GM23248 (cell line): ENCODE measurements around the gene CCDC150. TPM values are rescaled to one million over a fixed set of nuclear protein-coding genes. Genes with fewer than 3 reads are reported as not detected.

ENCODE experiments used
- DNase-seq: peaks from one replicate; pipeline ENCODE4 v3.0.0-alpha.2; 2015
- H2AFZ ChIP-seq: fragments of 200-600 bp; sonication (generic); 2 replicates; pipeline ENCODE4 v1.6.1; 2016; ENCODE audit warnings: antibody characterized with exemption
- H3F3A ChIP-seq: fragments of 200-600 bp; sonication (generic); 2 replicates; pipeline ENCODE4 v1.6.1; 2016; ENCODE audit warnings: mild to moderate bottlenecking, antibody characterized with exemption, mixed run types; ENCODE audit not compliant: insufficient read depth
- H3K27ac ChIP-seq: fragments of 200-600 bp; sonication (generic); 2 replicates; pipeline ENCODE4 v1.5.1; 2016; ENCODE audit warnings: mild to moderate bottlenecking
- H3K27me3 ChIP-seq: fragments of 200-600 bp; sonication (generic); replicated peaks from 2 replicates; pipeline ENCODE4 v1.6.1; 2016; ENCODE audit warnings: mild to moderate bottlenecking; ENCODE audit not compliant: insufficient read depth
- H3K36me3 ChIP-seq: fragments of 200-600 bp; sonication (generic); 2 replicates; pipeline ENCODE4 v1.6.1; 2016; ENCODE audit warnings: low read depth, mild to moderate bottlenecking
- H3K4me1 ChIP-seq: fragments of 200-600 bp; sonication (generic); 2 replicates; pipeline ENCODE4 v1.6.1; 2016; ENCODE audit warnings: mild to moderate bottlenecking; ENCODE audit not compliant: insufficient read depth
- H3K4me2 ChIP-seq: fragments of 200-600 bp; sonication (generic); one replicate; pipeline ENCODE4 v1.6.1; 2016; ENCODE audit warnings: mild to moderate bottlenecking; ENCODE audit not compliant: unreplicated experiment
- H3K4me3 ChIP-seq: fragments of 200-600 bp; sonication (generic); 2 replicates; pipeline ENCODE4 v1.5.1; 2016; ENCODE audit warnings: mild to moderate bottlenecking
- H3K79me2 ChIP-seq: fragments of 200-600 bp; sonication (generic); 2 replicates; pipeline ENCODE4 v1.6.1; 2016; ENCODE audit warnings: mild to moderate bottlenecking; ENCODE audit not compliant: insufficient read depth
- H3K9ac ChIP-seq: fragments of 200-600 bp; sonication (generic); 2 replicates; pipeline ENCODE4 v1.6.1; 2016; ENCODE audit warnings: mild to moderate bottlenecking
- H3K9me2 ChIP-seq: fragments of 200-600 bp; sonication (generic); 2 replicates; pipeline ENCODE4 v1.6.1; 2016; ENCODE audit warnings: mixed run types, mild to moderate bottlenecking, moderate library complexity; ENCODE audit not compliant: insufficient read depth
- H3K9me3 ChIP-seq: fragments of 200-600 bp; sonication (generic); one replicate; pipeline ENCODE4 v1.6.1; 2017; ENCODE audit warnings: low read depth
- H4K20me1 ChIP-seq: fragments of 200-600 bp; sonication (generic); 2 replicates; pipeline ENCODE4 v1.6.0; 2016; ENCODE audit not compliant: insufficient read depth
- EZH2 ChIP-seq: fragments of 200-600 bp; sonication (generic); IDR thresholded peaks from 2 replicates; pipeline ENCODE4 v1.6.1; 2018; ENCODE audit warnings: antibody characterized with exemption, mild to moderate bottlenecking; ENCODE audit not compliant: insufficient read depth, poor library complexity, severe bottlenecking
- EZH2phosphoT487 ChIP-seq: fragments of 200-600 bp; sonication (generic); IDR thresholded peaks from 2 replicates; pipeline ENCODE4 v1.6.1; 2018; ENCODE audit warnings: antibody characterized with exemption, moderate library complexity, mild to moderate bottlenecking, low read depth; ENCODE audit not compliant: insufficient read depth
- WGBS, 2 experiments: methylation state at CpG; one replicate each; pipeline ENCODE4 v1.1.6; 2015 to 2017; ENCODE audit warnings: low lambda C conversion rate in 2 of 2, low coverage in 1 of 2; ENCODE audit errors: missing lambda C conversion rate in 2 of 2; 5-methylcytosine and 5-hydroxymethylcytosine counted together
- in situ Hi-C: fragments of 300-500 bp; cut with MboI; formaldehyde crosslinking; loops from 2 replicates; pipeline ENCODE4 v1.15.0; 2020
- polyA plus RNA-seq: library from polyadenylated mRNA; unstranded; fragments of >200 nt; fragmentation: Nextera tagmentation; extraction: Ambion mirVana; gene quantifications from 2 replicates; pipeline ENCODE4 v1.2.1, GENCODE V29; 2016
- total RNA-seq: library from RNA; depleted of rRNA; stranded (reverse); fragments of >200 nt; shearing (Covaris generic); gene quantifications from 2 replicates; pipeline ENCODE4 v1.2.3, GENCODE V29; 2014

The CCDC150 gene
- total and polyA plus RNA-seq, 2 experiments from 2014 or later, result 0.65 to 2.1 TPM

DNA sequence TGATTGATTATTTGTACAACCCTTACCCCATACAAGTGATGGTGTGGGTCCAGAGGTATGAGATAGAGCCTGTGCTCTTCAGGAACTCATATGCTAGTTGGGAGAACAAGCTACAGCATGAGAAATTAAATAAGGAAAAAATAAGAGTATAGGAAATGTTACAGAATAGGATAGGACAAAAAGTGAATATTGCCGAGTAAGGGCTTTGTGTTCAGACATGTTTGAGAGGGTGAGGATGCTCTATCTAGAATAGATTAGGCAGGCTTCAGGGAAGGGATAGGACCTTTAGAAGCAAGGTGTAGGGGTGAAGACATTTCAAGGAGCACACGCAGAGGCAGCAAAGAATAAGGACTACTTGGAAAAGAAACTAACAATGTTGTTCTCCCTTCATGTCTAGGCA lies 17.8 kb downstream of the CCDC150 start:
- no peaks in the 10 kb centered on the region for H3K36me3 ChIP-seq
- H2AFZ ChIP-seq, result no peak overlapping the region
- no peak for TF ChIP-seq EZH2phosphoT487
- no peak for TF ChIP-seq EZH2
- no peak for DNase-seq
- 93 to 98% methylated on average over 2 of the region's 2 CpGs for WGBS, 2 experiments
- peaks cover 12% of the 10 kb centered on the region; the same call in 1 of the 2 replicates for H3F3A ChIP-seq
- H3K9ac ChIP-seq, result no peak overlapping the region
- H3K9me3 ChIP-seq, result no peaks in the 10 kb centered on the region
- no peaks in the 10 kb centered on the region for H3K27me3 ChIP-seq
- H3K27ac ChIP-seq, result no peak overlapping the region
- in situ Hi-C loops, result no loop called here
- H3K79me2 ChIP-seq, result no peaks in the 10 kb centered on the region
- no peaks in the 10 kb centered on the region for H4K20me1 ChIP-seq
- H3K4me3 ChIP-seq, result no peak overlapping the region
- H3K4me1 ChIP-seq, result peaks cover 12% of the 10 kb centered on the region
- no peaks in the 10 kb centered on the region for H3K9me2 ChIP-seq
- H3K4me2 ChIP-seq, result no peak overlapping the region

DNA sequence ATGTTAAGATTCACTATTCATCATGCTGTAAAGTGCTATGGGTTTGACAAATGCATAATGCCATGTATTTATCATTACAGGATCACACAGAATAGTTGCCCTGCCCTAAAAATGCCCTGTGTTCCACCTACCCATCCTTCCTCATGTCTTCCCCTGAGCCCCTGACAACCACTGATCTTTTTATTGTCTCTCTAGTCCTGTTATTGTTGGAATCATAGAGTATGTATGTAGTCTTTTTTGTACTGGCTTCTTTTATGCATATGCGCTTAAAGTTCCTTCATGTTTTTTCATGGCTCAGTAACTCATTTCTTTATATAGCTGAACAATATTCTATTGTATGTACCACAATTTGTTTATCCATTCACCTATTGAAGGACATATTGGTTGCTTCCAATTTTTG lies 20.3 kb downstream of the CCDC150 start:
- Histone ChIP-seq H3K4me3 (no peak overlapping the region), H3K27ac (no peak overlapping the region), H3K36me3 (no peaks in the 10 kb centered on the region), H3K79me2 (no peaks in the 10 kb centered on the region), H3K27me3 (no peaks in the 10 kb centered on the region), H4K20me1 (no peaks in the 10 kb centered on the region), H3K4me2 (no peak overlapping the region), H3K9me3 (no peaks in the 10 kb centered on the region), H3K4me1 (peaks cover 12% of the 10 kb centered on the region), H3K9ac (no peak overlapping the region), H3F3A (peaks cover 12% of the 10 kb centered on the region; the same call in 1 of the 2 replicates), H2AFZ (no peak overlapping the region), H3K9me2 (no peaks in the 10 kb centered on the region)
- TF ChIP-seq EZH2 (no peak), EZH2phosphoT487 (no peak)
- in situ Hi-C loops, result no loop called here
- no peak for DNase-seq
- 89 to 95% methylated on average over 1 of the region's 1 CpG for WGBS, 2 experiments

DNA sequence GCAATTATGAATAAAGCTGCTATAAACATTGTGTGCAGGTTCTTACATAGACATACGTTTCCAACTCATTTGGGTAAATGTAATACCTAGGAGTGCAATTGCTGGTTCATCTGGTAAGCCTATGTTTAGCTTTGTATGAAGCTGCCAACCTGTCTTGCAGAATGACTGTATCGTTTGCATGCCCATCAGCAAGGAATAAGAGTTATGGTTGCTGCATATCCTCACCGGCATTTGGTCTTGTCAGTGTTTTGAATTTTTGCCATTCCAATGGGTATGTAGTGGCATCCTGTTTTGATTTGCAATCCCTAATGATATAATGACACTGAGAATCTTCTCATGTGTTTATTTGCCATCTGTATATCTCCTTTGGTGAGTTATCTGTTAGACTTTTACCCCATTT lies 20.7 kb downstream of the CCDC150 start:
- H3K4me3 ChIP-seq, result no peak overlapping the region
- H3K9ac ChIP-seq, result no peak overlapping the region
- no peaks in the 10 kb centered on the region for H3K79me2 ChIP-seq
- peaks cover 12% of the 10 kb centered on the region; the same call in 1 of the 2 replicates for H3F3A ChIP-seq
- peak overlapping the region; percentile 9; the same call in 1 of the 2 replicates for H3K27ac ChIP-seq
- in situ Hi-C loops, result no loop called here
- H3K4me1 ChIP-seq, result peaks cover 12% of the 10 kb centered on the region
- H3K9me2 ChIP-seq, result no peaks in the 10 kb centered on the region
- H2AFZ ChIP-seq, result 0 out of 2 replicates have a peak overlapping the region, but pooled peaks have one; percentile 1
- TF ChIP-seq EZH2phosphoT487 (no peak), EZH2 (no peak)
- H3K4me2 ChIP-seq, result no peak overlapping the region
- peak; percentile 69 for DNase-seq
- no peaks in the 10 kb centered on the region for H3K36me3 ChIP-seq
- no peaks in the 10 kb centered on the region for H3K27me3 ChIP-seq
- H3K9me3 ChIP-seq, result no peaks in the 10 kb centered on the region
- WGBS, 2 experiments, result 28 to 31% methylated on average over 3 of the region's 3 CpGs
- H4K20me1 ChIP-seq, result no peaks in the 10 kb centered on the region

DNA sequence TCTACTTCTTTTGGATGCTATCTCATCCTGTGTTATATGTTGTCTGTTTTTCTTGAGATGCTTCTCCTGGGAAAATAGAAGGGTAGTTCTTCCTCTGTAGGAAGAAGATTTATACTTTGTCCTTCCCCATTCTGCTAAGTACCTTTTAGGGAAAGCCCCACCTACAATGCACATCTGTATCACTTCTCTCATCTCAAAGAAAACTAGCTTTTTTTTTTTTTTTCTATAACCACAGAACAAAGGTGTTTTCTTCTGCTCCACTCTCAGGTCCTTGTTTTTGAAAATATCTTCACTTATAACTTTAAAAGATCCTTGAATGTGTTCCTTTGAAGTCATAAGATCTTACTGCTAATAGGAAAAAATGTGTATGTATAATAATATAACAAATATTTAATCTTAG lies 30.8 kb downstream of the CCDC150 start:
- Histone ChIP-seq H3K36me3 (no peaks in the 10 kb centered on the region), H3K9ac (no peak overlapping the region), H3K79me2 (no peaks in the 10 kb centered on the region), H3F3A (no peaks in the 10 kb centered on the region), H3K27ac (no peak overlapping the region), H3K9me2 (no peaks in the 10 kb centered on the region), H3K4me1 (no peaks in the 10 kb centered on the region), H3K4me3 (no peak overlapping the region), H3K4me2 (no peak overlapping the region), H2AFZ (no peak overlapping the region), H3K27me3 (no peaks in the 10 kb centered on the region), H4K20me1 (no peaks in the 10 kb centered on the region), H3K9me3 (no peaks in the 10 kb centered on the region)
- no peak for DNase-seq
- no peak for TF ChIP-seq EZH2phosphoT487
- no peak for TF ChIP-seq EZH2
- in situ Hi-C loops, result no loop called here

DNA sequence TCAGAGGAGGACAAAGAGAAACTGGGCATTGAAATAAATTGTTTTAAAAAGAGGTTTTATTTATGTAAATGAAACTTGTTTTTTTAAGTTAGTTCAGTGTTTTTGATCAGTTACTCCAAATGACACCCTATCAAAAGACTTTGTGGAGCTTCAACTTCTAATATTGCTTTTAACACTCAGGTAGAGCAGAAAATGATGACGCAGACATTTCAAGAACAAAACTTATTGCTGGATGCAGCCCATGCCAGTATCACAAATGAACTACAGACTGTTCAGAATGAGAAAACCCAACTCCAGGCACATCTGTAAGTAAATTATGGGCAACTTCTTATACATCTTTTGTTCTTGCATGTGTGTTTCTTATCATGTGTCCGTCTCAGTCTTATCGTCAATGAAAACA lies 36.4 kb downstream of the CCDC150 start:
- no peak overlapping the region for H3K4me3 ChIP-seq
- no peaks in the 10 kb centered on the region for H3K9me3 ChIP-seq
- in situ Hi-C loops, result no loop called here
- H4K20me1 ChIP-seq, result no peaks in the 10 kb centered on the region
- 89 to 90% methylated on average over 3 of the region's 3 CpGs for WGBS, 2 experiments
- TF ChIP-seq EZH2 (no peak), EZH2phosphoT487 (no peak)
- H3K27ac ChIP-seq, result no peak overlapping the region
- no peaks in the 10 kb centered on the region for H3K4me1 ChIP-seq
- H3K79me2 ChIP-seq, result no peaks in the 10 kb centered on the region
- no peaks in the 10 kb centered on the region for H3K36me3 ChIP-seq
- H3K9me2 ChIP-seq, result no peaks in the 10 kb centered on the region
- H3K4me2 ChIP-seq, result no peak overlapping the region
- H3K9ac ChIP-seq, result no peak overlapping the region
- DNase-seq, result no peak
- H3K27me3 ChIP-seq, result no peaks in the 10 kb centered on the region
- H2AFZ ChIP-seq, result no peak overlapping the region
- H3F3A ChIP-seq, result no peaks in the 10 kb centered on the region
